ENCODE results near the gene ZNF136. TPM values are rescaled to one million over a fixed set of nuclear protein-coding genes. Genes with fewer than 3 reads are reported as not detected.

Gene ZNF136
- total and polyA plus RNA-seq, 9 of the 15 experiments (the other 6 are each of a cell fraction or from before 2014, with no cell fraction given), result 1.0 to 5.3 (median 3.1) TPM

GRCh38 chr19:12139885-12140544, 22.9 kb upstream of the ZNF136 start, which contains the start of gene ZNF20:
ZNF20 (minus strand) TSS chr19:12140350; CDS start chr19:12140182, 168 bp downstream.
- BruUV-seq (replicated peaks), result TSS peak; percentile 66
- in situ Hi-C loops (cut with MboI), result loop anchor here (5.0 to 10.0 kb wide), 3 partner anchors 263 to 478 kb away; partner anchors contain the start of gene ZNF491
- peak; percentile 92 to 95 (median 94) for DNase-seq (ENCODE audit: extremely low read depth in 1 of 4, low spot score in 3 of 4)
- TF ChIP-seq RNF2 (IDR thresholded peaks at IDR 0.05) (no peak), CGGBP1 (CRISPR knock-in tag; IDR thresholded peaks at IDR 0.05) (no peak), ATF4 (CRISPR knock-in tag; IDR thresholded peaks at IDR 0.05) (no peak; the same call in 1 of the 2 replicates), ZNF134 (CRISPR knock-in tag; conservative IDR thresholded peaks at IDR 0.05) (no peak), PKNOX1 (IDR thresholded peaks at IDR 0.05) (peak; percentile 97), U2AF2 (optimal IDR thresholded peaks at IDR 0.05; ENCODE audit: low read depth, low read length) (no peak), NUFIP1 (IDR thresholded peaks at IDR 0.05; ENCODE audit: partially characterized antibody) (no peak), ILF3 (IDR thresholded peaks at IDR 0.05; ENCODE audit: borderline replicate concordance) (no peak), CREB3L1 (IDR thresholded peaks at IDR 0.05; ENCODE audit: borderline replicate concordance, low read depth) (no peak)

More at GRCh38 chr19:12139885-12140544, 22.9 kb upstream of the ZNF136 start, which contains the start of gene ZNF20:
- Histone ChIP-seq H3K4me1 (replicated peaks in 1 of 2; ENCODE audit: control insufficient read depth in 2 of 2, insufficient read depth in 2 of 2, low read length in 2 of 2) (peaks cover 5 to 12% of the 10 kb centered on the region in 2 experiments; a peak in 4 of 5 replicates), H3K4me2 (ENCODE audit: insufficient read depth, low read length) (peak within 1 kb of the TSS; percentile 85), H3K9ac (ENCODE audit: insufficient read depth in 1 of 2, low read depth in 2 of 2, low read length in 2 of 2) (peak within 1 kb of the TSS; percentile 60 to 93), H3K9me3 (replicated peaks; ENCODE audit: control insufficient read depth, insufficient read depth, low read depth, low read length) (peaks cover 2% of the 10 kb centered on the region; the same call in 1 of the 2 replicates), H3K27ac (ENCODE audit: extremely low read depth, low read depth, low read length) (peak within 1 kb of the TSS; percentile 79; the same call in 2 of the 3 replicates), H2AFZ (ENCODE audit: low read depth, low read length) (peak within 1 kb of the TSS; percentile 87), H4K20me1 (replicated peaks; ENCODE audit: control insufficient read depth, insufficient read depth, low read length) (no peaks in the 10 kb centered on the region), H3K27me3 (ENCODE audit: control insufficient read depth in 2 of 2, insufficient read depth in 2 of 2, low read length in 2 of 2) (no peaks in the 10 kb centered on the region), H3K36me3 (ENCODE audit: control insufficient read depth, insufficient read depth, low read length) (peaks cover 10% of the 10 kb centered on the region; the same call in 1 of the 3 replicates), H3K4me3 (peak within 1 kb of the TSS; percentile 69), H3K79me2 (ENCODE audit: control insufficient read depth, insufficient read depth, low read length) (no peaks in the 10 kb centered on the region; the same call in 2 of the 3 replicates), H3K9me1 (ENCODE audit: control insufficient read depth, insufficient read depth, low read length) (no peaks in the 10 kb centered on the region)
- FAIRE-seq (peak; percentile 94), ATAC-seq (peak; percentile 99)
- 4% methylated on average over 24 of the region's 49 CpGs for WGBS (ENCODE audit: insufficient coverage, low coverage, missing lambda C conversion rate)
- ChIA-PET CTCF (ENCODE audit: low intra/inter-chr PET ratio) (interaction anchor here (0.5 kb wide), 1 partner anchor 1295 kb away, joined by 5 read pairs; no protein-coding TSS in a partner anchor), POLR2A (interaction anchor here (0.6 to 1.4 kb wide), 11 partner anchors 13 to 653 kb away, joined by 3 to 5 read pairs (median 4); partner anchors contain the start of gene ZNF442)
- intact Hi-C loops (cut with micrococcal nuclease), result loop anchor here (2.0 to 5.0 kb wide), 4 partner anchors 49 to 251 kb away; no protein-coding TSS in a partner anchor

All from K562 (cell line).